OCI-LY1 (cell line): Measurements from ENCODE around the gene ADCY1.

Experiments used
- H2AFZ ChIP-seq: fragments of 200-600 bp; sonication (generic), shearing (Covaris generic); 2 replicates; pipeline ENCODE4 v1.6.0; 2014; ENCODE audit warnings: antibody characterized with exemption, mild to moderate bottlenecking, low read length
- H3F3A ChIP-seq: fragments of 200-600 bp; sonication (generic), shearing (Covaris generic); 2 replicates; pipeline ENCODE4 v1.6.0; 2014; ENCODE audit warnings: mild to moderate bottlenecking, antibody characterized with exemption, low read length, moderate library complexity; ENCODE audit not compliant: insufficient read depth
- H3K27ac ChIP-seq: fragments of 200-600 bp; sonication (generic); 2 replicates; pipeline ENCODE4 v1.5.1; 2014; ENCODE audit warnings: low read length, mixed run types, mild to moderate bottlenecking, low read depth; ENCODE audit not compliant: poor library complexity, severe bottlenecking
- H3K27me3 ChIP-seq: fragments of 200-600 bp; sonication (generic); 2 replicates; pipeline ENCODE4 v1.6.0; 2014; ENCODE audit warnings: antibody characterized with exemption, mild to moderate bottlenecking, low read length, moderate library complexity; ENCODE audit not compliant: insufficient read depth
- H3K36me3 ChIP-seq: fragments of 200-600 bp; sonication (generic); 2 replicates; pipeline ENCODE4 v1.6.1; 2014; ENCODE audit warnings: mild to moderate bottlenecking, antibody characterized with exemption, low read length, moderate library complexity, mixed read lengths; ENCODE audit not compliant: insufficient read depth
- H3K4me1 ChIP-seq: fragments of 200-600 bp; sonication (generic); 2 replicates; pipeline ENCODE4 v1.5.1; 2014; ENCODE audit warnings: mild to moderate bottlenecking, low read length, moderate library complexity; ENCODE audit not compliant: insufficient read depth, severe bottlenecking
- H3K4me2 ChIP-seq: fragments of 200-600 bp; sonication (generic), shearing (Covaris generic); 2 replicates; pipeline ENCODE4 v1.6.1; 2014; ENCODE audit warnings: low read length
- H3K4me3 ChIP-seq: fragments of 200-600 bp; sonication (generic); 2 replicates; pipeline ENCODE4 v1.5.1; 2014; ENCODE audit warnings: low read length, low read depth, mild to moderate bottlenecking, mixed read lengths; ENCODE audit not compliant: poor library complexity, severe bottlenecking
- H3K79me2 ChIP-seq: fragments of 200-600 bp; shearing (Covaris generic); 2 replicates; pipeline ENCODE4 v1.6.1; 2016; ENCODE audit warnings: mixed run types, low read length, mixed read lengths; ENCODE audit not compliant: insufficient read depth
- H3K9ac ChIP-seq: fragments of 200-600 bp; sonication (generic), shearing (Covaris generic); 2 replicates; pipeline ENCODE4 v1.6.1; 2014; ENCODE audit warnings: mild to moderate bottlenecking, low read length, mixed read lengths
- H3K9me2 ChIP-seq: fragments of 200-600 bp; sonication (generic), shearing (Covaris generic); 2 replicates; pipeline ENCODE4 v1.6.1; 2014; ENCODE audit warnings: low read depth, mild to moderate bottlenecking, low read length, mixed read lengths
- H3K9me3 ChIP-seq: fragments of 200-600 bp; shearing (Covaris generic); 2 replicates; pipeline ENCODE4 v1.6.1; 2014; ENCODE audit warnings: low read length, mixed read lengths
- H4K20me1 ChIP-seq: fragments of 200-600 bp; sonication (generic), shearing (Covaris generic); 2 replicates; pipeline ENCODE4 v1.6.0; 2016; ENCODE audit warnings: mild to moderate bottlenecking, low read length; ENCODE audit not compliant: insufficient read depth
- EZH2 ChIP-seq: fragments of 200-600 bp; sonication (generic), shearing (Covaris generic); IDR thresholded peaks from 2 replicates; pipeline ENCODE4 v1.8.0; 2017; ENCODE audit warnings: borderline replicate concordance, mixed run types, mild to moderate bottlenecking, antibody characterized with exemption, low read length, moderate library complexity, mixed read lengths
- TF ChIP-seq, protein P1 (sequence below): fragments of 200-600 bp; sonication (generic), shearing (Covaris generic); IDR thresholded peaks from 2 replicates; pipeline ENCODE4 v1.5.1; 2017; ENCODE audit warnings: mild to moderate bottlenecking, antibody characterized with exemption, low read length, moderate library complexity, mixed read lengths

The ADCY1 gene

GRCh38 chr7:45655539-45655938 lies 81.4 kb downstream of the ADCY1 start:
- H4K20me1 ChIP-seq, result no peaks in the 10 kb centered on the region
- H3K9me2 ChIP-seq, result no peaks in the 10 kb centered on the region
- H3K4me2 ChIP-seq, result no peak overlapping the region
- H3K4me1 ChIP-seq, result no peaks in the 10 kb centered on the region
- H3K79me2 ChIP-seq, result no peaks in the 10 kb centered on the region
- H3K4me3 ChIP-seq, result no peak overlapping the region
- H3K27me3 ChIP-seq, result no peaks in the 10 kb centered on the region
- H3F3A ChIP-seq, result no peaks in the 10 kb centered on the region
- H3K36me3 ChIP-seq, result no peaks in the 10 kb centered on the region
- H2AFZ ChIP-seq, result no peak overlapping the region
- no peaks in the 10 kb centered on the region for H3K9me3 ChIP-seq
- TF ChIP-seq EZH2, result no peak
- TF ChIP-seq, protein P1, sequence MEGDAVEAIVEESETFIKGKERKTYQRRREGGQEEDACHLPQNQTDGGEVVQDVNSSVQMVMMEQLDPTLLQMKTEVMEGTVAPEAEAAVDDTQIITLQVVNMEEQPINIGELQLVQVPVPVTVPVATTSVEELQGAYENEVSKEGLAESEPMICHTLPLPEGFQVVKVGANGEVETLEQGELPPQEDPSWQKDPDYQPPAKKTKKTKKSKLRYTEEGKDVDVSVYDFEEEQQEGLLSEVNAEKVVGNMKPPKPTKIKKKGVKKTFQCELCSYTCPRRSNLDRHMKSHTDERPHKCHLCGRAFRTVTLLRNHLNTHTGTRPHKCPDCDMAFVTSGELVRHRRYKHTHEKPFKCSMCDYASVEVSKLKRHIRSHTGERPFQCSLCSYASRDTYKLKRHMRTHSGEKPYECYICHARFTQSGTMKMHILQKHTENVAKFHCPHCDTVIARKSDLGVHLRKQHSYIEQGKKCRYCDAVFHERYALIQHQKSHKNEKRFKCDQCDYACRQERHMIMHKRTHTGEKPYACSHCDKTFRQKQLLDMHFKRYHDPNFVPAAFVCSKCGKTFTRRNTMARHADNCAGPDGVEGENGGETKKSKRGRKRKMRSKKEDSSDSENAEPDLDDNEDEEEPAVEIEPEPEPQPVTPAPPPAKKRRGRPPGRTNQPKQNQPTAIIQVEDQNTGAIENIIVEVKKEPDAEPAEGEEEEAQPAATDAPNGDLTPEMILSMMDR, result no peak
- no peak overlapping the region for H3K9ac ChIP-seq
- H3K27ac ChIP-seq, result no peak overlapping the region

DNA sequence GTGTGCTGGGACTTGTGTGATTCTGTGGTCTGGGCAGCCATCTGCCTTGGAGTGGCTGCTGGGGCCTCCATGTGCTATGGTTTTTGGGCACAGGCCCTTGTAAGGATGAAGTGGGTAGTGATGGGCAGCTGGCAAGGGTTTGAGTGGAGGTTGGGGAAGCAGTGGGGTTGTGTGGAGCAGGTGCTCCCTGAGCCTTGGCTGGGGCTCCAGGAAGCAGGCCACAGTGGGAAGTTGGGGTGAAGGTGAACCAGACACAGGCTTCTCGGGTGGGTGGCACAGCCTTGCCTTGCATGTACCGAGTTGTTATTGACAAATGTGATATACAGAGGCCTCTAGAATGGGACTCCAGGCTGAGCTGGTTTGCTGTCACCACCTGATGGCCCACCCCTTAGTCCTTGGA lies 82.3 kb downstream of the ADCY1 start:
- H3K79me2 ChIP-seq, result no peaks in the 10 kb centered on the region
- H3K9me2 ChIP-seq, result no peaks in the 10 kb centered on the region
- H3K36me3 ChIP-seq, result no peaks in the 10 kb centered on the region
- no peak overlapping the region for H3K9ac ChIP-seq
- no peaks in the 10 kb centered on the region for H3F3A ChIP-seq
- TF ChIP-seq, protein P1, result no peak
- no peak for TF ChIP-seq EZH2
- H4K20me1 ChIP-seq, result no peaks in the 10 kb centered on the region
- H3K4me3 ChIP-seq, result no peak overlapping the region
- no peaks in the 10 kb centered on the region for H3K27me3 ChIP-seq
- no peak overlapping the region for H2AFZ ChIP-seq
- H3K4me1 ChIP-seq, result no peaks in the 10 kb centered on the region
- H3K9me3 ChIP-seq, result no peaks in the 10 kb centered on the region
- H3K27ac ChIP-seq, result no peak overlapping the region
- H3K4me2 ChIP-seq, result no peak overlapping the region

DNA sequence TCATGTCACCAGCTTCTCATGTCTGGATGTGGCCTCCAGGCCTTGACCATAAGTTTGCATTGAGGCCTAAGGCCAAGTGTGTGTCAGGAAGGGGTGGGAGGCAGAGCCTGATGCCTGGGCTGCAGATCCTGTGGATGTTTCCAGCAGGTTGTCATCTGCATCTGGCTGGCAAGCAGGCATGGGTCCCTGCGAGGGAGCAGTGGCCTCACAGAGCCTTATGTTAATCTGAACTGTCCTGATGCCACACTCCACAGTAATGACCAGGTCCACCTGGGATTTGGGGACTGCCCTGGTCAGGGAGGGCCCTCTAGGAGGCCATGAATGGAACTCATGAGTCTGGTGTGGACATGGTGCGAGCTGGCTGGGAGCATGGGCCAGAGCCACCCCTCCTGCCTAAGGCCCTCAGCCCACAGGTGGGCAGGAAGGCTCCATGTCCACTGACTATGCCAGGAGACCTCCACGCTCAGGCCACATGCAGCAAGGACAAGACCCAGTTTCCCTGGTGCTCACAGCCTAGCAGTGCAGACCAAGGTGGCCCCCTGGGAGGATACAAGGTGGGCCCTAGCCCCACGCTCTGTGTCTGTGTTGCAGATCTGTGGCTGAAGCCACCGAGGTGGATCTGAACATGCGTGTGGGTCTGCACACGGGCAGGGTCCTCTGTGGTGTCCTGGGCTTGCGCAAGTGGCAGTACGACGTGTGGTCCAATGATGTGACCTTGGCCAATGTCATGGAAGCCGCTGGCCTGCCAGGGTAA lies 83.1 kb downstream of the ADCY1 start:
- Histone ChIP-seq H4K20me1 (no peaks in the 10 kb centered on the region), H3F3A (no peaks in the 10 kb centered on the region), H3K27ac (no peak overlapping the region), H3K79me2 (no peaks in the 10 kb centered on the region), H3K4me3 (no peak overlapping the region), H3K9me3 (no peaks in the 10 kb centered on the region), H3K9ac (no peak overlapping the region), H3K4me2 (no peak overlapping the region), H3K36me3 (no peaks in the 10 kb centered on the region), H3K9me2 (no peaks in the 10 kb centered on the region), H2AFZ (no peak overlapping the region), H3K27me3 (no peaks in the 10 kb centered on the region), H3K4me1 (no peaks in the 10 kb centered on the region)
- TF ChIP-seq EZH2, result no peak
- TF ChIP-seq, protein P1, result no peak
